SK-N-SH (cell line): ENCODE results near the gene COL20A1. TPM values are rescaled to one million over a fixed set of nuclear protein-coding genes. Genes with fewer than 3 reads are reported as not detected.

Experiments used
- CTCF ChIA-PET: fragments of 300-600, 350-600 bp; formaldehyde crosslinking; extraction: SDS; loops from one replicate; lab custom pipeline; 2021; lab: Yijun Ruan, JAX
- POLR2A ChIA-PET: fragments of 350-600 bp; sonication (Branson Sonifier 250); formaldehyde crosslinking; extraction: SDS; loops from one replicate; lab custom pipeline; 2020; ENCODE audit warnings: antibody characterized with exemption, inconsistent platforms; lab: Yijun Ruan, JAX
- DNase-seq: peaks from one replicate; pipeline ENCODE4 v3.0.0; 2012
- H2AFZ ChIP-seq: fragments of 200-600 bp; sonication (generic); 2 replicates; pipeline ENCODE4 v1.8.1; 2016; ENCODE audit warnings: antibody characterized with exemption, mild to moderate bottlenecking, low read depth
- H3F3A ChIP-seq: fragments of 200-600 bp; sonication (generic); replicated peaks from 2 replicates; pipeline ENCODE3; 2016; ENCODE audit warnings: antibody characterized with exemption, mild to moderate bottlenecking; ENCODE audit not compliant: insufficient read depth
- H3K27ac ChIP-seq, 2 experiments: fragments of 200-500 bp in 1 of 2; fragments of 200-600 bp in 1 of 2; sonication (Bioruptor generic) in 1 of 2; sonication (generic), shearing (Covaris generic) in 1 of 2; 2 replicates each; pipeline versions ENCODE4 v1.5.1 to v1.6.1; 2014 to 2016; ENCODE audit warnings: low read depth in 2 of 2, inconsistent platforms in 1 of 2, low read length in 1 of 2, mild to moderate bottlenecking in 1 of 2, mixed read lengths in 1 of 2
- H3K27me3 ChIP-seq: fragments of 200-600 bp; sonication (generic), shearing (Covaris generic); 2 replicates; pipeline ENCODE4 v1.6.1; 2016; ENCODE audit warnings: mixed run types; ENCODE audit not compliant: insufficient read depth
- H3K36me3 ChIP-seq, 2 experiments: fragments of 200-500 bp in 1 of 2; fragments of 200-600 bp in 1 of 2; sonication (Bioruptor generic) in 1 of 2; sonication (generic) in 1 of 2; replicated peaks in 1 of 2; 2 replicates each; pipeline versions ENCODE3 to v1.5.1; 2014 to 2016; ENCODE audit warnings: low read length in 1 of 2, mild to moderate bottlenecking in 1 of 2; ENCODE audit not compliant: insufficient read depth in 2 of 2, control insufficient read depth in 1 of 2
- H3K4me1 ChIP-seq, 2 experiments: fragments of 200-500 bp in 1 of 2; fragments of 200-600 bp in 1 of 2; sonication (Bioruptor generic) in 1 of 2; sonication (generic), shearing (Covaris generic) in 1 of 2; 2 replicates each; pipeline versions ENCODE4 v1.5.1 to v1.6.1; 2014 to 2016; ENCODE audit warnings: low read depth in 1 of 2, low read length in 1 of 2, mixed run types in 1 of 2; ENCODE audit not compliant: insufficient read depth in 2 of 2, control insufficient read depth in 1 of 2
- H3K4me2 ChIP-seq: fragments of 200-600 bp; sonication (generic), shearing (Covaris generic); 2 replicates; pipeline ENCODE4 v1.6.1; 2017; ENCODE audit warnings: mixed run types
- H3K4me3 ChIP-seq, 2 experiments: fragments of 200-500 bp in 1 of 2; fragments of 200-600 bp in 1 of 2; sonication (Bioruptor generic) in 1 of 2; sonication (generic), shearing (Covaris generic) in 1 of 2; 2 replicates each; pipeline versions ENCODE4 v1.5.1 to v1.8.1; 2014 to 2016; ENCODE audit warnings: low read depth in 2 of 2, inconsistent platforms in 1 of 2, low read length in 1 of 2, mild to moderate bottlenecking in 1 of 2, mixed read lengths in 1 of 2, moderate library complexity in 1 of 2
- H3K79me2 ChIP-seq: fragments of 200-600 bp; sonication (generic); 2 replicates; pipeline ENCODE4 v1.8.1; 2017; ENCODE audit warnings: mild to moderate bottlenecking; ENCODE audit not compliant: insufficient read depth
- H3K9ac ChIP-seq: fragments of 200-600 bp; sonication (generic); 2 replicates; pipeline ENCODE4 v1.6.1; 2017; ENCODE audit warnings: mixed run types
- H3K9me2 ChIP-seq: fragments of 200-600 bp; sonication (generic); 2 replicates; pipeline ENCODE4 v1.6.1; 2017; ENCODE audit warnings: mixed run types
- H3K9me3 ChIP-seq: fragments of 200-600 bp; sonication (generic); 2 replicates; pipeline ENCODE4 v1.6.1; 2017; ENCODE audit warnings: mixed run types, mild to moderate bottlenecking, moderate library complexity
- H4K20me1 ChIP-seq: fragments of 200-600 bp; sonication (generic); 2 replicates; pipeline ENCODE4 v1.6.1; 2017; ENCODE audit warnings: mild to moderate bottlenecking, mixed run types; ENCODE audit not compliant: insufficient read depth
- EZH2phosphoT487 ChIP-seq: fragments of 200-600 bp; sonication (generic); IDR thresholded peaks from 2 replicates; pipeline ENCODE4 v1.6.1; 2017; ENCODE audit warnings: low read depth, mixed run types, mild to moderate bottlenecking, antibody characterized with exemption, moderate library complexity, borderline replicate concordance
- FOSL2 ChIP-seq: IDR thresholded peaks from 2 replicates; pipeline ENCODE4 v1.4.0; 2012; ENCODE audit warnings: low read depth, mild to moderate bottlenecking, moderate library complexity, borderline replicate concordance
- FOXM1 ChIP-seq: IDR thresholded peaks from 2 replicates; pipeline ENCODE4 v1.4.0; 2012; ENCODE audit warnings: low read depth, mild to moderate bottlenecking
- GABPA ChIP-seq: IDR thresholded peaks from 2 replicates; pipeline ENCODE4 v1.4.0; 2012; ENCODE audit warnings: low read depth, mild to moderate bottlenecking
- GATA2 ChIP-seq: sonication (generic); formaldehyde crosslinking; IDR thresholded peaks from 2 replicates; pipeline ENCODE4 v1.5.0; 2020; ENCODE audit warnings: mild to moderate bottlenecking, missing genetic modification reagents
- JUND ChIP-seq: IDR thresholded peaks from 2 replicates; pipeline ENCODE4 v1.4.0; 2012
- MXI1 ChIP-seq: IDR thresholded peaks from 2 replicates; pipeline ENCODE4 v1.6.1; 2012; ENCODE audit warnings: mild to moderate bottlenecking, low read depth, low read length, improper control_type of control experiment
- RFX5 ChIP-seq: IDR thresholded peaks from 2 replicates; pipeline ENCODE4 v1.6.1; 2012; ENCODE audit warnings: mild to moderate bottlenecking, improper control_type of control experiment, low read length
- SIN3A ChIP-seq: IDR thresholded peaks from 2 replicates; pipeline ENCODE4 v1.6.1; 2012; ENCODE audit warnings: low read depth, mild to moderate bottlenecking, low read length, moderate library complexity, borderline replicate concordance
- TAF1 ChIP-seq: IDR thresholded peaks from 2 replicates; pipeline ENCODE4 v1.6.1; 2012; ENCODE audit warnings: low read depth, mild to moderate bottlenecking, low read length, moderate library complexity, borderline replicate concordance
- WGBS: methylation state at CpG from one replicate; pipeline ENCODE4 v1.1.6; 2017; ENCODE audit warnings: low lambda C conversion rate; 5-methylcytosine and 5-hydroxymethylcytosine counted together
- polyA plus RNA-seq, 3 experiments: library from polyadenylated mRNA; depleted of rRNA; stranded (reverse); fragments of >200 nt; gene quantifications; 2 replicates each; pipeline ENCODE4 v1.2.3, GENCODE V29; 2012
- TF ChIP-seq, protein P1 (sequence below): fragments of 150-350 bp; IDR thresholded peaks from 2 replicates; pipeline ENCODE4 v1.6.1; 2016; ENCODE audit warnings: mild to moderate bottlenecking, low read depth, low read length
- TF ChIP-seq, protein P2 (sequence below): IDR thresholded peaks from 2 replicates; pipeline ENCODE4 v1.4.0; 2012; ENCODE audit warnings: low read depth
- TF ChIP-seq, protein P3 (sequence below): IDR thresholded peaks from 2 replicates; pipeline ENCODE4; 2012
- TF ChIP-seq, protein P4 (sequence below): IDR thresholded peaks from 2 replicates; pipeline ENCODE4 v1.4.0; 2012; ENCODE audit warnings: low read depth, borderline replicate concordance

Gene COL20A1
- polyA plus RNA-seq, 1 of the 3 experiments (the other 2 are of a cell fraction) = not detected

- TF ChIP-seq GATA2 = no peak
- TF ChIP-seq, protein P1, sequence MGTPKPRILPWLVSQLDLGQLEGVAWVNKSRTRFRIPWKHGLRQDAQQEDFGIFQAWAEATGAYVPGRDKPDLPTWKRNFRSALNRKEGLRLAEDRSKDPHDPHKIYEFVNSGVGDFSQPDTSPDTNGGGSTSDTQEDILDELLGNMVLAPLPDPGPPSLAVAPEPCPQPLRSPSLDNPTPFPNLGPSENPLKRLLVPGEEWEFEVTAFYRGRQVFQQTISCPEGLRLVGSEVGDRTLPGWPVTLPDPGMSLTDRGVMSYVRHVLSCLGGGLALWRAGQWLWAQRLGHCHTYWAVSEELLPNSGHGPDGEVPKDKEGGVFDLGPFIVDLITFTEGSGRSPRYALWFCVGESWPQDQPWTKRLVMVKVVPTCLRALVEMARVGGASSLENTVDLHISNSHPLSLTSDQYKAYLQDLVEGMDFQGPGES = no peak
- TF ChIP-seq EZH2phosphoT487 = no peak
- TF ChIP-seq FOXM1 = no peak
- no peak for TF ChIP-seq RFX5
- TF ChIP-seq, protein P2, sequence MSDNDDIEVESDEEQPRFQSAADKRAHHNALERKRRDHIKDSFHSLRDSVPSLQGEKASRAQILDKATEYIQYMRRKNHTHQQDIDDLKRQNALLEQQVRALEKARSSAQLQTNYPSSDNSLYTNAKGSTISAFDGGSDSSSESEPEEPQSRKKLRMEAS = no peak
- TF ChIP-seq JUND = no peak
Measured at GRCh38 chr20:63345328-63346100, 52.5 kb downstream of the COL20A1 start (continued).

DNA sequence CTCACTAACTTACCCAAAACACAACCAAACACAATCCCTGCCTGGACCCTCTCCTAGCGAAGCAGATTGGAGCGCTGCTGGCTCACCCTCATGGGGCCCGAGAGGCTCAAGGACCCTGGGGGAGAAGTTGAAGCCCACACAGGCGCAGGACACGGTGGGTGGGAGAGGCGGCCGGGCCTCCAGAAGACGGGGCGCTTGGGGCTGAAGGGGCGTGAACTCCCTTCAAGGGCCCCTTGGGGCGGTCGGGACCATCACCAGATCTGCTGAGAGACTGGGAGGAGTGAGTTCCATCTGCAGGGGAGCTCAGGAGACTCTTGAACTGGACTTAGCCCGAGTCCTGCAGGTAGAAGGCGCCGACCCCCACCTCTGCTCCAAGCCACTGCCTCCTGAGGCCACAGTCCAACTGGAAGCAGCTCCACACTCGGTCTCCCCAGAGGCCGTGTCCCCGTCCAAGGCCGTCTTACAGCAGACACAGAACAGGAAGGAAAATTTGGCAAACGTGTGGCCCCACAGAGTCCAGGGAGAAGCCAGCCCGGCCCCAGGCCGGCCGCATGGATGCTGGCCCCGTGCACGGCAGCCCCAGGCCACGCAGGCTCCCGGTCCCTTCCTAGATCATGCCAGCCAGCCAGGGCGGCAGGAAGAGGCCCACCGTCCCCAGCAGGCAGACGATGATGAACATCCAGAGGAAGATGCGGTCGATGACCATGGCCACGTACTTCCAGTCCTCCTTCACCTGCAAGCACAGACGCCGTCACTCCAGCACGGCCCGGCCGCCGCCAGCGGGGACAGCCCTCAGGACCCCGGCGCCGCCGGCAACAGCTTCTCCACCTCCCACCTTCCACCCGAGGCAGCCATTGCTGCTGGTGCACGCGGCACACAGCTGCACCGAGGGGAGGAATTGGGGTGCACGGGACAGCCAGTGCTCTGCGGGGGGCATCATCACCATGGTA is 53.4 kb downstream of the COL20A1 start:
- Histone ChIP-seq H3K4me1 (peaks cover 0 to 14% of the 10 kb centered on the region in 2 experiments; a peak in 1 of 4 replicates), H2AFZ (no peak overlapping the region), H4K20me1 (no peaks in the 10 kb centered on the region), H3F3A (no peaks in the 10 kb centered on the region), H3K9me2 (no peaks in the 10 kb centered on the region), H3K9me3 (no peaks in the 10 kb centered on the region), H3K79me2 (no peaks in the 10 kb centered on the region), H3K27ac (no peak overlapping the region), H3K36me3 (no peaks in the 10 kb centered on the region), H3K27me3 (no peaks in the 10 kb centered on the region), H3K4me3 (no peak overlapping the region), H3K4me2 (no peak overlapping the region), H3K9ac (no peak overlapping the region)
- TF ChIP-seq EZH2phosphoT487 = no peak
- TF ChIP-seq GABPA = no peak
- TF ChIP-seq, protein P3, sequence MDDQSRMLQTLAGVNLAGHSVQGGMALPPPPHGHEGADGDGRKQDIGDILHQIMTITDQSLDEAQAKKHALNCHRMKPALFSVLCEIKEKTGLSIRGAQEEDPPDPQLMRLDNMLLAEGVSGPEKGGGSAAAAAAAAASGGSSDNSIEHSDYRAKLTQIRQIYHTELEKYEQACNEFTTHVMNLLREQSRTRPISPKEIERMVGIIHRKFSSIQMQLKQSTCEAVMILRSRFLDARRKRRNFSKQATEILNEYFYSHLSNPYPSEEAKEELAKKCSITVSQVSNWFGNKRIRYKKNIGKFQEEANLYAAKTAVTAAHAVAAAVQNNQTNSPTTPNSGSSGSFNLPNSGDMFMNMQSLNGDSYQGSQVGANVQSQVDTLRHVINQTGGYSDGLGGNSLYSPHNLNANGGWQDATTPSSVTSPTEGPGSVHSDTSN = no peak
- TF ChIP-seq SIN3A = no peak
- TF ChIP-seq FOSL2 = no peak
- TF ChIP-seq, protein P4, sequence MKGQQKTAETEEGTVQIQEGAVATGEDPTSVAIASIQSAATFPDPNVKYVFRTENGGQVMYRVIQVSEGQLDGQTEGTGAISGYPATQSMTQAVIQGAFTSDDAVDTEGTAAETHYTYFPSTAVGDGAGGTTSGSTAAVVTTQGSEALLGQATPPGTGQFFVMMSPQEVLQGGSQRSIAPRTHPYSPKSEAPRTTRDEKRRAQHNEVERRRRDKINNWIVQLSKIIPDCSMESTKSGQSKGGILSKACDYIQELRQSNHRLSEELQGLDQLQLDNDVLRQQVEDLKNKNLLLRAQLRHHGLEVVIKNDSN = no peak
- TF ChIP-seq MXI1 = no peak
- no peak for TF ChIP-seq TAF1
- no peak for TF ChIP-seq GATA2
- CTCF ChIA-PET = interaction anchor here (1.0 to 5.1 kb wide), 3 partner anchors 36 to 55 kb away, joined by 6 to 33 read pairs (median 14); no protein-coding TSS in a partner anchor
- 79% methylated on average over 27 of the region's 50 CpGs for WGBS
- no peak for DNase-seq
- POLR2A ChIA-PET = no interaction called here
